Nephron progenitor cell (in vitro differentiated cells): ENCODE results near the gene COL27A1.
A peak's percentile ranks its signal among the peaks of the same experiment; 100 is the strongest.

Source experiments
- DNase-seq: peaks from one replicate; pipeline ENCODE4 v3.0.0; 2021
- H3K27ac Mint-ChIP-seq: 2 replicates; pipeline ENCODE4 v1.8.0; 2021; ENCODE audit warnings: mild to moderate bottlenecking, moderate library complexity, mixed read lengths
- H3K27me3 Mint-ChIP-seq: 2 replicates; pipeline ENCODE4 v1.8.0; 2021; ENCODE audit warnings: mild to moderate bottlenecking, low read depth, mixed read lengths; ENCODE audit not compliant: poor library complexity
- H3K36me3 Mint-ChIP-seq: 2 replicates; pipeline ENCODE4 v1.8.0; 2021; ENCODE audit warnings: low read depth, mixed read lengths
- H3K4me1 Mint-ChIP-seq: 2 replicates; pipeline ENCODE4 v1.8.0; 2021; ENCODE audit warnings: mixed read lengths
- H3K4me3 Mint-ChIP-seq: 2 replicates; pipeline ENCODE4 v1.8.0; 2021; ENCODE audit warnings: mild to moderate bottlenecking, moderate library complexity, mixed read lengths
- H3K9me3 Mint-ChIP-seq: 2 replicates; pipeline ENCODE4 v1.8.0; 2021; ENCODE audit warnings: mild to moderate bottlenecking, moderate library complexity, mixed read lengths
- CTCF ChIP-seq: fragments of 200-600 bp; sonication (generic); IDR thresholded peaks from 2 replicates; pipeline ENCODE4 v1.5.0; 2021; ENCODE audit warnings: antibody characterized with exemption

Gene COL27A1

GRCh38 chr9:114336699-114337395, 181.5 kb downstream of the COL27A1 start:
- Mint-ChIP-seq H3K4me3 (no peak overlapping the region), H3K27me3 (no peaks in the 10 kb centered on the region), H3K9me3 (no peaks in the 10 kb centered on the region), H3K36me3 (peaks cover 34% of the 10 kb centered on the region), H3K27ac (no peak overlapping the region), H3K4me1 (no peaks in the 10 kb centered on the region)
- TF ChIP-seq CTCF: no peak
- DNase-seq: no peak

- DNase-seq: no peak
- Mint-ChIP-seq H3K36me3 (peaks cover 37% of the 10 kb centered on the region), H3K4me3 (no peak overlapping the region), H3K27me3 (no peaks in the 10 kb centered on the region), H3K4me1 (no peaks in the 10 kb centered on the region), H3K9me3 (no peaks in the 10 kb centered on the region), H3K27ac (no peak overlapping the region)
- TF ChIP-seq CTCF: no peak
Observed at GRCh38 chr9:114338187-114338586, 182.8 kb downstream of the COL27A1 start.

- Mint-ChIP-seq H3K27ac (no peak overlapping the region), H3K36me3 (peaks cover 40% of the 10 kb centered on the region), H3K4me1 (no peaks in the 10 kb centered on the region), H3K27me3 (no peaks in the 10 kb centered on the region), H3K4me3 (no peak overlapping the region), H3K9me3 (no peaks in the 10 kb centered on the region)
- DNase-seq: peak; percentile 65
- TF ChIP-seq CTCF: peak; percentile 84
Observed at GRCh38 chr9:114339130-114339908, 184.0 kb downstream of the COL27A1 start.

- H3K27ac Mint-ChIP-seq: peak overlapping the region; percentile 84
- no peak overlapping the region for H3K4me3 Mint-ChIP-seq
- no peak for TF ChIP-seq CTCF
- peaks cover 50% of the 10 kb centered on the region for H3K36me3 Mint-ChIP-seq
- DNase-seq: no peak
- H3K9me3 Mint-ChIP-seq: no peaks in the 10 kb centered on the region
- peaks cover 6% of the 10 kb centered on the region for H3K4me1 Mint-ChIP-seq
- no peaks in the 10 kb centered on the region for H3K27me3 Mint-ChIP-seq
Observed at GRCh38 chr9:114341152-114341830, 186.0 kb downstream of the COL27A1 start.

GRCh38 chr9:114341991-114342390, 186.7 kb downstream of the COL27A1 start:
- Mint-ChIP-seq H3K4me1 (peaks cover 6% of the 10 kb centered on the region), H3K27me3 (no peaks in the 10 kb centered on the region), H3K4me3 (no peak overlapping the region), H3K27ac (no peak overlapping the region), H3K36me3 (peaks cover 55% of the 10 kb centered on the region), H3K9me3 (no peaks in the 10 kb centered on the region)
- no peak for DNase-seq
- no peak for TF ChIP-seq CTCF
